H9 (cell line): ENCODE measurements around the gene SLC39A12. TPM values are rescaled to one million over a fixed set of nuclear protein-coding genes. Genes with fewer than 3 reads are reported as not detected.

ENCODE experiments used
- DNase-seq: peaks from one replicate; pipeline ENCODE4 v3.0.0-alpha.2; 2017
- H2AFZ ChIP-seq: one replicate; pipeline ENCODE4 v1.6.1; 2013; ENCODE audit warnings: mild to moderate bottlenecking, low read length, control low read depth, moderate library complexity
- H2AK5ac ChIP-seq: 2 replicates; pipeline ENCODE4 v1.6.1; 2013; ENCODE audit warnings: low read length, control low read depth, mixed read lengths; ENCODE audit not compliant: insufficient read length
- H2BK120ac ChIP-seq: one replicate; pipeline ENCODE4 v1.6.1; 2013; ENCODE audit warnings: low read depth, mild to moderate bottlenecking, low read length, control low read depth, inconsistent platforms; ENCODE audit not compliant: poor library complexity, severe bottlenecking
- H2BK12ac ChIP-seq: 2 replicates; pipeline ENCODE4 v1.6.1; 2013; ENCODE audit warnings: low read length, control low read depth, mixed read lengths, low read depth; ENCODE audit not compliant: insufficient read length
- H2BK15ac ChIP-seq: 2 replicates; pipeline ENCODE4 v1.6.1; 2013; ENCODE audit warnings: low read depth, low read length, control low read depth
- H2BK20ac ChIP-seq: one replicate; pipeline ENCODE4 v1.6.1; 2013; ENCODE audit warnings: low read depth, mild to moderate bottlenecking, low read length, control low read depth, inconsistent platforms; ENCODE audit not compliant: poor library complexity, severe bottlenecking
- H2BK5ac ChIP-seq: 2 replicates; pipeline ENCODE4 v1.6.1; 2013; ENCODE audit warnings: low read length, control low read depth, mixed read lengths; ENCODE audit not compliant: insufficient read length
- H3K14ac ChIP-seq: 2 replicates; pipeline ENCODE4 v1.6.1; 2013; ENCODE audit warnings: low read length, control low read depth; ENCODE audit not compliant: insufficient read depth
- H3K18ac ChIP-seq: 2 replicates; pipeline ENCODE4 v1.6.1; 2013; ENCODE audit warnings: low read depth, mild to moderate bottlenecking, mixed read lengths, low read length, control low read depth; ENCODE audit not compliant: insufficient read length
- H3K23ac ChIP-seq: 2 replicates; pipeline ENCODE4 v1.6.1; 2013; ENCODE audit warnings: low read length, control low read depth, mixed read lengths, low read depth; ENCODE audit not compliant: insufficient read length
- H3K23me2 ChIP-seq: 2 replicates; pipeline ENCODE4 v1.6.1; 2013; ENCODE audit warnings: low read depth, mild to moderate bottlenecking, mixed read lengths, low read length, control low read depth; ENCODE audit not compliant: insufficient read length, poor library complexity, severe bottlenecking
- H3K27ac ChIP-seq: 2 replicates; pipeline ENCODE4 v1.5.1; 2013; ENCODE audit warnings: low read length, control low read depth, mixed read lengths, low read depth; ENCODE audit not compliant: insufficient read length
- H3K27me3 ChIP-seq: 2 replicates; pipeline ENCODE4 v1.6.1; 2013; ENCODE audit warnings: low read length, control low read depth, inconsistent platforms; ENCODE audit not compliant: insufficient read depth
- H3K4ac ChIP-seq: 2 replicates; pipeline ENCODE4 v1.6.1; 2013; ENCODE audit warnings: low read depth, mild to moderate bottlenecking, control low read depth, inconsistent platforms, low read length, moderate library complexity
- H3K4me1 ChIP-seq: 2 replicates; pipeline ENCODE4 v1.6.1; 2013; ENCODE audit warnings: low read length, control low read depth, inconsistent platforms; ENCODE audit not compliant: insufficient read depth
- H3K4me2 ChIP-seq: 2 replicates; pipeline ENCODE4 v1.6.1; 2013; ENCODE audit warnings: low read length, control low read depth, mixed read lengths; ENCODE audit not compliant: insufficient read length, insufficient read depth
- H3K56ac ChIP-seq: 2 replicates; pipeline ENCODE4 v1.6.1; 2013; ENCODE audit warnings: low read depth, mild to moderate bottlenecking, mixed read lengths, low read length, control low read depth; ENCODE audit not compliant: insufficient read length
- H3K79me1 ChIP-seq: 2 replicates; pipeline ENCODE4 v1.6.1; 2013; ENCODE audit warnings: low read depth, mild to moderate bottlenecking, moderate library complexity, low read length, control low read depth, inconsistent platforms; ENCODE audit not compliant: insufficient read depth, poor library complexity, severe bottlenecking
- H3K79me2 ChIP-seq: 2 replicates; pipeline ENCODE4 v1.6.1; 2013; ENCODE audit warnings: low read length, control low read depth, inconsistent platforms; ENCODE audit not compliant: insufficient read depth
- H3K9ac ChIP-seq: 2 replicates; pipeline ENCODE4 v1.6.1; 2013; ENCODE audit warnings: low read length, control low read depth, mixed read lengths; ENCODE audit not compliant: insufficient read length; ENCODE audit errors: extremely low read depth
- H3K9me3 ChIP-seq: one replicate; pipeline ENCODE4 v1.6.1; 2013; ENCODE audit warnings: low read depth, low read length, inconsistent platforms; ENCODE audit not compliant: control insufficient read depth
- H3T11ph ChIP-seq: one replicate; pipeline ENCODE4 v1.6.1; 2013; ENCODE audit warnings: mild to moderate bottlenecking, low read length, control low read depth, inconsistent platforms
- H4K20me1 ChIP-seq: one replicate; pipeline ENCODE4 v1.6.1; 2013; ENCODE audit not compliant: control insufficient read depth, insufficient read length, insufficient read depth
- H4K5ac ChIP-seq: 2 replicates; pipeline ENCODE4 v1.6.1; 2013; ENCODE audit warnings: low read depth, mild to moderate bottlenecking, mixed read lengths, low read length, control low read depth; ENCODE audit not compliant: insufficient read length
- H4K8ac ChIP-seq: replicated peaks from 2 replicates; pipeline ENCODE4 v1.6.1; 2013; ENCODE audit warnings: low read length, control low read depth, mixed read lengths, low read depth; ENCODE audit not compliant: insufficient read length
- H4K91ac ChIP-seq: 2 replicates; pipeline ENCODE4 v1.6.1; 2013; ENCODE audit warnings: low read depth, mild to moderate bottlenecking, moderate library complexity, mixed read lengths, low read length, control low read depth; ENCODE audit not compliant: insufficient read length
- H3K27ac Mint-ChIP-seq, 3 experiments: 2 replicates in 2 of 3; 3 replicates in 1 of 3; pipeline ENCODE4 v1.8.0; 2020 to 2021; ENCODE audit warnings: mixed read lengths in 3 of 3, mild to moderate bottlenecking in 1 of 3, moderate library complexity in 1 of 3
- H3K27me3 Mint-ChIP-seq: 2 replicates; pipeline ENCODE4 v1.8.0; 2021; ENCODE audit warnings: low read depth, mild to moderate bottlenecking, moderate library complexity, mixed read lengths
- H3K36me3 Mint-ChIP-seq, 3 experiments: 2 replicates in 2 of 3; 3 replicates in 1 of 3; pipeline ENCODE4 v1.8.0; 2020 to 2021; ENCODE audit warnings: low read depth in 3 of 3, mixed read lengths in 3 of 3; ENCODE audit not compliant: insufficient read depth in 1 of 3
- H3K4me1 Mint-ChIP-seq, 2 experiments: 2 replicates each; pipeline ENCODE4 v1.8.0; 2020; ENCODE audit warnings: mixed read lengths in 2 of 2
- H3K4me3 Mint-ChIP-seq, 2 experiments: 2 replicates in 1 of 2; 3 replicates in 1 of 2; pipeline ENCODE4 v1.8.0; 2020 to 2021; ENCODE audit warnings: mild to moderate bottlenecking in 2 of 2, mixed read lengths in 2 of 2, moderate library complexity in 1 of 2
- H3K9me3 Mint-ChIP-seq, 2 experiments: 2 replicates in 1 of 2; 3 replicates in 1 of 2; pipeline ENCODE4 v1.8.0; 2020; ENCODE audit warnings: mild to moderate bottlenecking in 2 of 2, mixed read lengths in 2 of 2, moderate library complexity in 1 of 2
- WGBS: extraction: QIAGEN DNeasy Blood & Tissue Kit; methylation state at CpG from one replicate; pipeline ENCODE4 v1.1.7; 2013; ENCODE audit warnings: missing lambda C conversion rate, low lambda C conversion rate, mixed read lengths; ENCODE audit not compliant: insufficient read length; ENCODE audit errors: extremely low coverage; 5-methylcytosine and 5-hydroxymethylcytosine counted together
- total RNA-seq: library from RNA; stranded (reverse); gene quantifications from 2 replicates; pipeline ENCODE4 v1.2.1, GENCODE V29; 2021
- TF ChIP-seq, protein P1 (sequence below): fragments of 200-600 bp; sonication (generic); conservative IDR thresholded peaks from 3 replicates; pipeline ENCODE4 v1.8.0; 2021; ENCODE audit warnings: antibody characterized with exemption, mild to moderate bottlenecking

The SLC39A12 gene
- total RNA-seq, 1 experiment from 2014 or later, result not detected

- H3K23ac ChIP-seq, result no peak overlapping the region
- no peak overlapping the region for H3K4ac ChIP-seq
- H3K27me3 Mint-ChIP-seq, result no peaks in the 10 kb centered on the region
- H3K4me1 Mint-ChIP-seq, result no peaks in the 10 kb centered on the region
- H3K36me3 Mint-ChIP-seq, result peaks cover 0 to 4% (median 0%) of the 10 kb centered on the region in 3 experiments; a peak in 1 of 7 replicates
- no peak overlapping the region for H4K91ac ChIP-seq
- H2BK15ac ChIP-seq, result no peak overlapping the region
- no peaks in the 10 kb centered on the region for H3K9me3 ChIP-seq
- H3K4me2 ChIP-seq, result no peak overlapping the region
- H2BK120ac ChIP-seq, result no peak overlapping the region
- H3K9me3 Mint-ChIP-seq, result peaks cover 9 to 12% of the 10 kb centered on the region in 2 experiments; a peak in 4 of 5 replicates
- no peak overlapping the region for H2BK5ac ChIP-seq
- no peaks in the 10 kb centered on the region for H3K23me2 ChIP-seq
- H4K8ac ChIP-seq, result no peak overlapping the region
- no peak overlapping the region for H2AK5ac ChIP-seq
- no peaks in the 10 kb centered on the region for H4K20me1 ChIP-seq
- H3K79me1 ChIP-seq, result no peaks in the 10 kb centered on the region
- TF ChIP-seq, protein P1, sequence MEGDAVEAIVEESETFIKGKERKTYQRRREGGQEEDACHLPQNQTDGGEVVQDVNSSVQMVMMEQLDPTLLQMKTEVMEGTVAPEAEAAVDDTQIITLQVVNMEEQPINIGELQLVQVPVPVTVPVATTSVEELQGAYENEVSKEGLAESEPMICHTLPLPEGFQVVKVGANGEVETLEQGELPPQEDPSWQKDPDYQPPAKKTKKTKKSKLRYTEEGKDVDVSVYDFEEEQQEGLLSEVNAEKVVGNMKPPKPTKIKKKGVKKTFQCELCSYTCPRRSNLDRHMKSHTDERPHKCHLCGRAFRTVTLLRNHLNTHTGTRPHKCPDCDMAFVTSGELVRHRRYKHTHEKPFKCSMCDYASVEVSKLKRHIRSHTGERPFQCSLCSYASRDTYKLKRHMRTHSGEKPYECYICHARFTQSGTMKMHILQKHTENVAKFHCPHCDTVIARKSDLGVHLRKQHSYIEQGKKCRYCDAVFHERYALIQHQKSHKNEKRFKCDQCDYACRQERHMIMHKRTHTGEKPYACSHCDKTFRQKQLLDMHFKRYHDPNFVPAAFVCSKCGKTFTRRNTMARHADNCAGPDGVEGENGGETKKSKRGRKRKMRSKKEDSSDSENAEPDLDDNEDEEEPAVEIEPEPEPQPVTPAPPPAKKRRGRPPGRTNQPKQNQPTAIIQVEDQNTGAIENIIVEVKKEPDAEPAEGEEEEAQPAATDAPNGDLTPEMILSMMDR, result no peak
- 0 out of 7 replicates have a peak overlapping the region, but pooled peaks of 1 of the 3 experiments have one; percentile 9 for H3K27ac Mint-ChIP-seq
- no peak overlapping the region for H3K18ac ChIP-seq
- no peak overlapping the region for H2BK20ac ChIP-seq
- no peaks in the 10 kb centered on the region for H3K79me2 ChIP-seq
- no peak overlapping the region for H4K5ac ChIP-seq
- DNase-seq, result no peak
- WGBS, result no CpG with 5 or more reads among the region's 3 CpGs
- H3K27me3 ChIP-seq, result no peaks in the 10 kb centered on the region
- H2BK12ac ChIP-seq, result no peak overlapping the region
- no peak overlapping the region for H3K14ac ChIP-seq
- H3T11ph ChIP-seq, result no peak overlapping the region
- H3K9ac ChIP-seq, result no peak overlapping the region
- H3K56ac ChIP-seq, result no peak overlapping the region
- H3K4me3 Mint-ChIP-seq, result no peak overlapping the region
- H3K27ac ChIP-seq, result no peak overlapping the region
- H3K4me1 ChIP-seq, result no peaks in the 10 kb centered on the region
- no peak overlapping the region for H2AFZ ChIP-seq
These were observed 22.8 kb downstream of the SLC39A12 start for GRCh38 chr10:17974505-17974904.
